Measurements from ENCODE around the gene LIN7A.

LIN7A gene

DNA sequence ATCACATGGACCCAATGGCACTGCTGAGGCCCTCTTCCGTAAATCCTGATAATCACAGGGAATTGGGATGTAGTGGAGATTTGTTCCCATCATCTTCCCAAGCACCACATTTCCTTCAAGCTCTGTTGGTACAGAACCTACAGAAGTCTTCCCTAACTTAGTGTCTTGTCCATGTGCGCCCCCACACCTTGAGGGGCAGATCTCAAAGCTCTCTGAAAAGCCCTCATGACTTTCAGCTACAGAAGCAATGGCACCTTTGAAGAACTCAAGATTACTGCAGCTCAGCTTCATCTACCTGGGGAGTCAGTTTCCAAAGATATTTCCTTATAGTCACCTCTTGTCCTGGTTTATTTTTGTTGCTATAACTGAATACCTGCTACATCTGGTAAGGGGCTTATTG lies 166.8 kb downstream of the LIN7A start:
- no peak overlapping the region for H3K27ac ChIP-seq (ENCODE audit: low read length)
- TF ChIP-seq, protein P1, sequence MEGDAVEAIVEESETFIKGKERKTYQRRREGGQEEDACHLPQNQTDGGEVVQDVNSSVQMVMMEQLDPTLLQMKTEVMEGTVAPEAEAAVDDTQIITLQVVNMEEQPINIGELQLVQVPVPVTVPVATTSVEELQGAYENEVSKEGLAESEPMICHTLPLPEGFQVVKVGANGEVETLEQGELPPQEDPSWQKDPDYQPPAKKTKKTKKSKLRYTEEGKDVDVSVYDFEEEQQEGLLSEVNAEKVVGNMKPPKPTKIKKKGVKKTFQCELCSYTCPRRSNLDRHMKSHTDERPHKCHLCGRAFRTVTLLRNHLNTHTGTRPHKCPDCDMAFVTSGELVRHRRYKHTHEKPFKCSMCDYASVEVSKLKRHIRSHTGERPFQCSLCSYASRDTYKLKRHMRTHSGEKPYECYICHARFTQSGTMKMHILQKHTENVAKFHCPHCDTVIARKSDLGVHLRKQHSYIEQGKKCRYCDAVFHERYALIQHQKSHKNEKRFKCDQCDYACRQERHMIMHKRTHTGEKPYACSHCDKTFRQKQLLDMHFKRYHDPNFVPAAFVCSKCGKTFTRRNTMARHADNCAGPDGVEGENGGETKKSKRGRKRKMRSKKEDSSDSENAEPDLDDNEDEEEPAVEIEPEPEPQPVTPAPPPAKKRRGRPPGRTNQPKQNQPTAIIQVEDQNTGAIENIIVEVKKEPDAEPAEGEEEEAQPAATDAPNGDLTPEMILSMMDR (IDR thresholded peaks at IDR 0.05; ENCODE audit: low read depth, low read length) = no peak
- TF ChIP-seq EZH2phosphoT487 (IDR thresholded peaks at IDR 0.05; ENCODE audit: low read depth) = no peak
- H3K79me2 ChIP-seq (ENCODE audit: low read length) = no peaks in the 10 kb centered on the region
- H3K9ac ChIP-seq (ENCODE audit: low read length) = no peak overlapping the region
- no peaks in the 10 kb centered on the region for H4K20me1 ChIP-seq (ENCODE audit: insufficient read depth, low read length)
- H3K4me3 ChIP-seq (ENCODE audit: low read length) = no peak overlapping the region
- H2AFZ ChIP-seq (ENCODE audit: low read depth, low read length) = no peak overlapping the region
- H3K27me3 ChIP-seq (ENCODE audit: low read depth, low read length) = no peaks in the 10 kb centered on the region
- H3K4me2 ChIP-seq (ENCODE audit: low read length) = no peak overlapping the region
- peaks cover 12% of the 10 kb centered on the region for H3K36me3 ChIP-seq (replicated peaks; ENCODE audit: low read depth, low read length)
- H3K9me3 ChIP-seq (ENCODE audit: insufficient read depth, low read length) = peaks cover 12% of the 10 kb centered on the region; the same call in 1 of the 2 replicates
- H3K4me1 ChIP-seq (ENCODE audit: low read length) = peaks cover 11% of the 10 kb centered on the region

DNA sequence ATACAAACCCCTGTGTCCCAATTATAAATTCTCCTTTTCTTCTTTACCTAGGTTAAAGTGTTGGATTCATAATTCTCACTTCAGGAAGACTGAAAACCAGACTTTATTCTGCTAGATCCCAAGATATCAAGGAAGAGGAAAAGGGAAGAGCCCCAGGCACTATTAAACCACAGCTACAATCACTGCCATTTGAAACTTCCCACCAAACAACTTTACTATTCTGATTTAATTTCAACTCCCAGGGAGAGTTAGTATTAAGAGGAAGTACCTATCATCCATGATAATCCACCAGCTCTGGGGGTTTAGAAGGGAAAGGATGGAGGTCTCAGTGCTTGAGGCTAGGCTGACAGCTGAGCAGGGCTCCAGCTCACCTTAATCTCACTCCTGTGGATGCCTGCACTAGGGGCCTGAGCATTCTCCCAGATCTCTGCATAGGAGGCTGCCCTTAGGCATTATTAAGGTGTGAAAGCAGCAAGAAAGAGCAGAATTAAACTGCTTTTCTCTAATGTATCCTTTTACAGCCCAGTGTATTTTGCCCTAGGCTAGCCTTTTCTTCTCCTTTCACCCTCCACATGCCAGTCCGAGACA lies 168.1 kb downstream of the LIN7A start:
- Histone ChIP-seq H3K4me3 (ENCODE audit: low read length) (no peak overlapping the region), H3K9me3 (ENCODE audit: insufficient read depth, low read length) (peaks cover 12% of the 10 kb centered on the region; the same call in 1 of the 2 replicates), H3K4me2 (ENCODE audit: low read length) (no peak overlapping the region), H2AFZ (ENCODE audit: low read depth, low read length) (no peak overlapping the region), H3K27me3 (ENCODE audit: low read depth, low read length) (no peaks in the 10 kb centered on the region), H3K27ac (ENCODE audit: low read length) (no peak overlapping the region), H4K20me1 (ENCODE audit: insufficient read depth, low read length) (no peaks in the 10 kb centered on the region), H3K79me2 (ENCODE audit: low read length) (no peaks in the 10 kb centered on the region), H3K4me1 (ENCODE audit: low read length) (peaks cover 10% of the 10 kb centered on the region), H3K9ac (ENCODE audit: low read length) (no peak overlapping the region), H3K36me3 (replicated peaks; ENCODE audit: low read depth, low read length) (peaks cover 2% of the 10 kb centered on the region)
- TF ChIP-seq, protein P1 (IDR thresholded peaks at IDR 0.05; ENCODE audit: low read depth, low read length) = no peak
- TF ChIP-seq EZH2phosphoT487 (IDR thresholded peaks at IDR 0.05; ENCODE audit: low read depth) = no peak

DNA sequence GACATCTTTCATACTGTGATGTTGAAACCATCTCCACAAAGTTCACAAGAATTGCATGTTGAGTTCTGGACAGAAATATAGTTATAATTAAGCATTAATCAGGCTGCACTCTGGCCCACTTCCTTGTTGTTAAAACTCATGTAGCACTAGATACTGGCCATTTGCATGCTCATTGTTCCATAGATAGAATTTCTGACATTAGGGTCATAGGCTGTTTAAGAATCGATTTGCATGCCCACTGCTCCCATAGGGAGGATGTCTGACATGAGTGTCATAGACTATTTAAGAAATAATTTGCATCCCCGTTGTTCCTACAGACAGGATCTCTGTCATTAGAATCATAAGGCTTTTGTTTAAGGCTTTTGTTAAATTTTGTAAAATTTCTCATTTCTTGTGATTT lies 170.8 kb downstream of the LIN7A start:
- no peak overlapping the region for H3K4me2 ChIP-seq (ENCODE audit: low read length)
- H3K9me3 ChIP-seq (ENCODE audit: insufficient read depth, low read length) = no peaks in the 10 kb centered on the region
- no peaks in the 10 kb centered on the region for H3K27me3 ChIP-seq (ENCODE audit: low read depth, low read length)
- no peak overlapping the region for H2AFZ ChIP-seq (ENCODE audit: low read depth, low read length)
- TF ChIP-seq EZH2phosphoT487 (IDR thresholded peaks at IDR 0.05; ENCODE audit: low read depth) = no peak
- TF ChIP-seq, protein P1 (IDR thresholded peaks at IDR 0.05; ENCODE audit: low read depth, low read length) = no peak
- H3K79me2 ChIP-seq (ENCODE audit: low read length) = no peaks in the 10 kb centered on the region
- H3K4me1 ChIP-seq (ENCODE audit: low read length) = peaks cover 20% of the 10 kb centered on the region
- no peaks in the 10 kb centered on the region for H4K20me1 ChIP-seq (ENCODE audit: insufficient read depth, low read length)
- H3K4me3 ChIP-seq (ENCODE audit: low read length) = no peak overlapping the region
- no peak overlapping the region for H3K9ac ChIP-seq (ENCODE audit: low read length)
- no peaks in the 10 kb centered on the region for H3K36me3 ChIP-seq (replicated peaks; ENCODE audit: low read depth, low read length)
- no peak overlapping the region for H3K27ac ChIP-seq (ENCODE audit: low read length)

DNA sequence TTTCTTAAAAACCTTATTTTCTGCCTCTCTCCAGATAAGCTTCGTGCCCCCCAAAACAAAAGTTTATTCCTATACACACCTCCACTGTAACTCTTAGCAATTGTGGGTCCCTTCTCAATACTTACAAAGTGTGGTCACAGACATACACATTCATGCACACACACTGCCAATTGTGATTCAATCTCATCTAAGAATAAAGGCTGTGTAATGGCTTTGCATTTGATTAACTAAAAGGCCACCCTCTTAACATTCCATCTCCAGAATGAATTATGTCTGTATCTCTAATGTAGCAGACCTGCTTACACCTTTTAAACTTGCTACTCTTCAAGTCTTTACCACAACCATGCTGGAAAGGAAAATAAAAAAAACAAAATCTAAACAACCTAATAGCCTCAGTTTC lies 171.5 kb downstream of the LIN7A start:
- Histone ChIP-seq H3K9ac (ENCODE audit: low read length) (no peak overlapping the region), H4K20me1 (ENCODE audit: insufficient read depth, low read length) (no peaks in the 10 kb centered on the region), H3K4me3 (ENCODE audit: low read length) (no peak overlapping the region), H3K27me3 (ENCODE audit: low read depth, low read length) (no peaks in the 10 kb centered on the region), H3K27ac (ENCODE audit: low read length) (no peak overlapping the region), H3K4me2 (ENCODE audit: low read length) (no peak overlapping the region), H2AFZ (ENCODE audit: low read depth, low read length) (no peak overlapping the region), H3K9me3 (ENCODE audit: insufficient read depth, low read length) (no peaks in the 10 kb centered on the region), H3K36me3 (replicated peaks; ENCODE audit: low read depth, low read length) (no peaks in the 10 kb centered on the region), H3K79me2 (ENCODE audit: low read length) (no peaks in the 10 kb centered on the region), H3K4me1 (ENCODE audit: low read length) (peaks cover 22% of the 10 kb centered on the region)
- TF ChIP-seq, protein P1 (IDR thresholded peaks at IDR 0.05; ENCODE audit: low read depth, low read length) = no peak
- no peak for TF ChIP-seq EZH2phosphoT487 (IDR thresholded peaks at IDR 0.05; ENCODE audit: low read depth)

All from OCI-LY3 (cell line).